Neural cell (in vitro differentiated cells): ENCODE measurements around the gene DNAJC5. TPM values are rescaled to one million over a fixed set of nuclear protein-coding genes. Genes with fewer than 3 reads are reported as not detected.
"Not testable (repeated sequence)": the region's sequence is repeated elsewhere in the genome, so short reads cannot be mapped to it uniquely, and the experiment has no call there.

Experiments
- H2AFZ ChIP-seq: fragments of 200-600, 300-800 bp; sonication (generic), shearing (Covaris generic); 2 replicates; pipeline ENCODE4 v1.6.0; 2014; ENCODE audit warnings: low read depth, mild to moderate bottlenecking, antibody characterized with exemption, low read length, moderate library complexity
- H3F3A ChIP-seq: fragments of 200-600 bp; shearing (Covaris generic); 2 replicates; pipeline ENCODE4 v1.6.1; 2016; ENCODE audit warnings: mild to moderate bottlenecking, moderate library complexity, mixed read lengths, antibody characterized with exemption, low read length; ENCODE audit not compliant: insufficient read depth, poor library complexity, severe bottlenecking
- H3K27ac ChIP-seq: fragments of 200-600, 300-800 bp; sonication (generic), shearing (Covaris generic); 2 replicates; pipeline ENCODE4 v1.5.1; 2014; ENCODE audit warnings: mild to moderate bottlenecking, low read length, moderate library complexity
- H3K27me3 ChIP-seq: fragments of 300-800, 200-600 bp; sonication (generic), shearing (Covaris generic); 2 replicates; pipeline ENCODE4 v1.6.0; 2014; ENCODE audit warnings: mild to moderate bottlenecking, low read depth, low read length, moderate library complexity; ENCODE audit not compliant: insufficient read depth
- H3K36me3 ChIP-seq: fragments of 300-800, 200-600 bp; sonication (generic), shearing (Covaris generic); 2 replicates; pipeline ENCODE4 v1.5.1; 2014; ENCODE audit warnings: mild to moderate bottlenecking, antibody characterized with exemption, low read length, moderate library complexity; ENCODE audit not compliant: insufficient read depth
- H3K4me2 ChIP-seq: fragments of 300-800, 200-600 bp; sonication (generic), shearing (Covaris generic); 2 replicates; pipeline ENCODE4 v1.6.0; 2014; ENCODE audit warnings: mild to moderate bottlenecking, low read length
- H3K4me3 ChIP-seq: fragments of 300-800, 200-600 bp; sonication (generic), shearing (Covaris generic); 2 replicates; pipeline ENCODE4 v1.5.1; 2014; ENCODE audit warnings: mild to moderate bottlenecking, low read length, moderate library complexity
- H3K79me2 ChIP-seq: fragments of 200-600 bp; shearing (Covaris generic); replicated peaks from 2 replicates; pipeline ENCODE4 v1.6.0; 2014; ENCODE audit warnings: mild to moderate bottlenecking, low read length, moderate library complexity; ENCODE audit not compliant: insufficient read depth
- H3K9ac ChIP-seq: fragments of 300-800, 200-600 bp; sonication (generic), shearing (Covaris generic); 2 replicates; pipeline ENCODE4 v1.6.1; 2016; ENCODE audit warnings: mild to moderate bottlenecking, low read length, mixed read lengths
- H3K9me2 ChIP-seq: fragments of 200-600 bp; shearing (Covaris generic); 2 replicates; pipeline ENCODE4 v1.6.1; 2016; ENCODE audit warnings: mild to moderate bottlenecking, low read length, mixed read lengths; ENCODE audit not compliant: insufficient read depth
- H3K9me3 ChIP-seq: fragments of 200-600, 300-800 bp; sonication (generic), shearing (Covaris generic); 2 replicates; pipeline ENCODE4 v1.6.1; 2016; ENCODE audit warnings: mild to moderate bottlenecking, mixed run types, low read length, moderate library complexity, mixed read lengths
- H4K20me1 ChIP-seq: fragments of 200-600 bp; shearing (Covaris generic); 2 replicates; pipeline ENCODE4 v1.6.1; 2016; ENCODE audit warnings: mild to moderate bottlenecking, mixed run types; ENCODE audit not compliant: insufficient read depth
- EP300 ChIP-seq: fragments of 450-650 bp; conservative IDR thresholded peaks from 2 replicates; pipeline ENCODE4 v1.6.1; 2014; ENCODE audit warnings: antibody characterized with exemption, mild to moderate bottlenecking, moderate library complexity; ENCODE audit not compliant: poor library complexity, severe bottlenecking
- EZH2 ChIP-seq: fragments of 200-600, 300-800 bp; shearing (Covaris generic), sonication (generic); IDR thresholded peaks from 2 replicates; pipeline ENCODE4 v1.6.1; 2014; ENCODE audit warnings: antibody characterized with exemption, low read length, borderline replicate concordance, mild to moderate bottlenecking; ENCODE audit not compliant: insufficient read depth, poor library complexity, severe bottlenecking
- MXI1 ChIP-seq: fragments of 450-650 bp; conservative IDR thresholded peaks from 2 replicates; pipeline ENCODE4 v1.6.1; 2014; ENCODE audit warnings: antibody characterized with exemption, mild to moderate bottlenecking; ENCODE audit not compliant: poor library complexity, severe bottlenecking
- POLR2AphosphoS5 ChIP-seq: IDR thresholded peaks from 2 replicates; pipeline ENCODE4 v1.6.1; 2012
- RAD21 ChIP-seq: fragments of 450-650 bp; conservative IDR thresholded peaks from 2 replicates; pipeline ENCODE4 v1.6.1; 2014; ENCODE audit warnings: antibody characterized with exemption, mild to moderate bottlenecking, moderate library complexity
- REST ChIP-seq: IDR thresholded peaks from 2 replicates; pipeline ENCODE4 v1.6.1; 2012; ENCODE audit warnings: borderline replicate concordance
- SMC3 ChIP-seq: fragments of 450-650 bp; conservative IDR thresholded peaks from 2 replicates; pipeline ENCODE4 v1.6.1; 2014; ENCODE audit warnings: antibody characterized with exemption, mild to moderate bottlenecking, moderate library complexity; ENCODE audit not compliant: poor library complexity
- TAF1 ChIP-seq: IDR thresholded peaks from 2 replicates; pipeline ENCODE4 v1.6.1; 2012; ENCODE audit warnings: low read depth
- polyA plus RNA-seq: library from polyadenylated mRNA; depleted of rRNA; stranded (reverse); fragments of >200 nt; gene quantifications from 2 replicates; pipeline ENCODE4 v1.2.3, GENCODE V29; 2014
- TF ChIP-seq, protein P1 (sequence below): fragments of 450-650 bp; IDR thresholded peaks from 2 replicates; pipeline ENCODE4 v1.5.1; 2014; ENCODE audit warnings: antibody characterized with exemption, mild to moderate bottlenecking, moderate library complexity; ENCODE audit not compliant: poor library complexity, severe bottlenecking

Gene DNAJC5
- polyA plus RNA-seq, 1 donor from 2014 or later, result 82.8 TPM

GRCh38 chr20:63971960-63972311 is 77.0 kb downstream of the DNAJC5 start:
- H3K9ac ChIP-seq, H3K36me3 ChIP-seq, H3F3A ChIP-seq, H2AFZ ChIP-seq, H3K4me3 ChIP-seq, H4K20me1 ChIP-seq, H3K27me3 ChIP-seq, H3K79me2 ChIP-seq, H3K9me3 ChIP-seq, H3K4me2 ChIP-seq, H3K9me2 ChIP-seq, H3K27ac ChIP-seq: not testable (repeated sequence)

DNA sequence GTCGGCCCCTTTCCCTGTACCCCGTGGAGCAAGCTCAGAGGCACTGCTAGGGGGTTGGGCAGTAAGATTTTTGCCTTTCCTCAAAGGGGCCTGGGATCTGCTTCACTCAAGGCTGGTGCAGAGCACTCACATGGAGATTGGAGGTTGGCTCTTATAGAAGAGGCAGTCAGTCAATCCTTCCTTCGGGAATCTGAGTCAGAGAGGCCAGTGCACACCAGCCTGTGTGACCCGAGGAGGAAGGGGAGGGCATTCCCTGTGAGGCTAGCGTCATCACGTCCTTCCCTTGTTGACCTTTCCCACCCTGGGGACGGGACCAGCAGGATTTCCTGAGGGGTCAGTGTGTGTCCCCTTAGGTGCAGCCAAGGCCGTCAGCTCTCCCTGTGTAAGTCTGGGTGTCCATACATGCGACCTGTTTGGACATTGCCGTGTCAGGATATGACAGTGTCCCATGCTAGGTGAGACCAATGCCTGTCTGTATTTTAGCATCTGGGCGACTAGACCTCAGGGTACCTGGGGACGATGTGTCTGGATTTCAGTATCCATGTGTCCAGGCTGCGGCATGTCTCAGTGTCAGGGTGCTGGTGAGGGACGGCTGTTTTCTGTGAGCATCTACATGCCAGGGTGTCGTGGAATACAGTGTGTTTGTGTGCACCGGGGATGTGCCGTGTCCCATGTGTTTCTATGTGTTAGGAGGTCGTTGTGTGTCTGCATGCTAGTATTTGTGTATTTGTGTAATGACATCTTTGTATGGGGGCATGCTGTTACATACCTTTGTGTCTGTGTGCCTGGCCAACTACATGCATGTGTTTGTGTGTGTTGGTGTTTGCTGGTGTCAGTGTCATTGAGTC is 77.6 kb downstream of the DNAJC5 start:
- Histone ChIP-seq H3K9ac (no peak overlapping the region), H4K20me1 (no peaks in the 10 kb centered on the region), H2AFZ (no peak overlapping the region), H3K27me3 (no peaks in the 10 kb centered on the region), H3K4me2 (no peak overlapping the region), H3K4me3 (no peak overlapping the region), H3K36me3 (no peaks in the 10 kb centered on the region), H3K9me2 (no peaks in the 10 kb centered on the region), H3K9me3 (no peaks in the 10 kb centered on the region), H3K79me2 (peaks cover 8% of the 10 kb centered on the region), H3K27ac (no peak overlapping the region), H3F3A (no peaks in the 10 kb centered on the region)
- TF ChIP-seq TAF1, result no peak
- no peak for TF ChIP-seq POLR2AphosphoS5
- no peak for TF ChIP-seq SMC3

- H3K27ac ChIP-seq, result no peak overlapping the region
These were observed 78.2 kb downstream of the DNAJC5 start for GRCh38 chr20:63973160-63973479.

More at GRCh38 chr20:63973160-63973479, 78.2 kb downstream of the DNAJC5 start:
- Histone ChIP-seq H3K4me2 (no peak overlapping the region), H4K20me1 (no peaks in the 10 kb centered on the region), H2AFZ (no peak overlapping the region), H3K36me3 (no peaks in the 10 kb centered on the region), H3K9me2 (no peaks in the 10 kb centered on the region), H3F3A (no peaks in the 10 kb centered on the region), H3K9ac (no peak overlapping the region), H3K4me3 (no peak overlapping the region), H3K9me3 (no peaks in the 10 kb centered on the region), H3K27me3 (no peaks in the 10 kb centered on the region), H3K79me2 (peaks cover 8% of the 10 kb centered on the region)
- TF ChIP-seq MXI1 (no peak), POLR2AphosphoS5 (no peak), REST (no peak), EP300 (no peak), TAF1 (no peak), EZH2 (no peak), SMC3 (no peak), RAD21 (no peak)
- TF ChIP-seq, protein P1, sequence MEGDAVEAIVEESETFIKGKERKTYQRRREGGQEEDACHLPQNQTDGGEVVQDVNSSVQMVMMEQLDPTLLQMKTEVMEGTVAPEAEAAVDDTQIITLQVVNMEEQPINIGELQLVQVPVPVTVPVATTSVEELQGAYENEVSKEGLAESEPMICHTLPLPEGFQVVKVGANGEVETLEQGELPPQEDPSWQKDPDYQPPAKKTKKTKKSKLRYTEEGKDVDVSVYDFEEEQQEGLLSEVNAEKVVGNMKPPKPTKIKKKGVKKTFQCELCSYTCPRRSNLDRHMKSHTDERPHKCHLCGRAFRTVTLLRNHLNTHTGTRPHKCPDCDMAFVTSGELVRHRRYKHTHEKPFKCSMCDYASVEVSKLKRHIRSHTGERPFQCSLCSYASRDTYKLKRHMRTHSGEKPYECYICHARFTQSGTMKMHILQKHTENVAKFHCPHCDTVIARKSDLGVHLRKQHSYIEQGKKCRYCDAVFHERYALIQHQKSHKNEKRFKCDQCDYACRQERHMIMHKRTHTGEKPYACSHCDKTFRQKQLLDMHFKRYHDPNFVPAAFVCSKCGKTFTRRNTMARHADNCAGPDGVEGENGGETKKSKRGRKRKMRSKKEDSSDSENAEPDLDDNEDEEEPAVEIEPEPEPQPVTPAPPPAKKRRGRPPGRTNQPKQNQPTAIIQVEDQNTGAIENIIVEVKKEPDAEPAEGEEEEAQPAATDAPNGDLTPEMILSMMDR, result no peak
